C4-2B (cell line): Measurements from ENCODE around the gene MSMP.

Experiments used
- CTCF ChIP-seq: fragments of 450-650 bp; conservative IDR thresholded peaks from 2 replicates; pipeline ENCODE4 v1.5.1; 2017; ENCODE audit warnings: mild to moderate bottlenecking
- ZFX ChIP-seq: fragments of 450-650 bp; IDR thresholded peaks from 2 replicates; pipeline ENCODE4 v1.6.1; 2017

DNA sequence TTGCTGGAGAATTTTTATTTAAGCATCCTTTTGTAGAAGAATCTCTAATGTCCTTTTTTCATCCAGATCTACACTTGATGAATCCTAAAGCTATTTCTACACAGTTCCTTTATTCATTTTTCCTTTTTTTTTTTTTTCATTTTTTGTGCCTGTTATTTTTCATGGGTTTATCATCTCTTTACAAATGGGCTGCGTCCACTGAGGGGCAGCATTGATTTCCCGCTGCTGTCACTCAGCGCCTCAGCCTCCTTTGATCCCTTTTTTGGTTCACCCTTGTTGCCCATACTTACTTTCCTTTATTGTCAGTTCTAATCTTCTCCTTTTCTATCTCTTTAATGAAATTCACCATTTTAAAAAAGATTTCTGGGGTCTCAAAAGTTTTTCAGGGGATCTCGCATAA is 5.7 kb upstream of the MSMP start:
- TF ChIP-seq CTCF (no peak), ZFX (no peak)
